Measurements from ENCODE around the gene MKNK2. TPM values are rescaled to one million over a fixed set of nuclear protein-coding genes. Genes with fewer than 3 reads are reported as not detected.
A peak's percentile ranks its signal among the peaks of the same experiment; 100 is the strongest.

MKNK2 gene
- total and polyA plus RNA-seq, 2 donors (not counting 1 experiment from before 2014, with no cell fraction given) = 440 to 777 TPM

DNA sequence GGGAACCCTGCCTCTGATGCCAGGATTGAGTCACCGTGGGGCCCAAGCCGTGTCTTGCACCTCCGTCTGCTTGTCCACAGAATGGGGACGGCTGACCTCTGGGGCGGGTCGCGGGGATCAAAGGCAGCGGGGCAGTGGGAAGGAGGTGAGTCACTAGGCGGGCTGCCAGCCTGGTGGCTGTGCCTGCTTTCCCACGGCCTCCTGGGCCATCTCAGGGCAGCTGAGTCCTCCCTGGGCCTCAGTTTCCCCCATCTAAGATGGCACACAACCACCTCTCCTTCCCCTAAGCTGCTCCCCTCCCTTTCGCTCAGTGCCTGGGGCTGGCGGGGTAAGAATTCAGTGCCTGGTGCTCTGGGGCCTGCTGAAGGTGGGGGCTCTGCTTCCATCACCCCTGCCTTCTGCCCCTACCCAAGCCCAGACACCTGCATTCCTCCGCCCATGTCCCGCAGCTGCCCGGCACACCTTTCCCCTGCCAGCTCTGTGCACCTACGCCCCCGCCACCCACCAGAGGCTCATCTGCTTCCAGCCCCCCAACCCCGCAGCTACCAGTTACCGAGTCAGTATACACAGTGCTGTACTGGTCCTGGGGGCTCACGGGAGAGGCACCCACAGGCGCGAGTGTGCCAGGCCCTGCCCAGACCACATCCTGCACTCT is 3.5 kb downstream of the MKNK2 start:
- H2AFZ ChIP-seq (ENCODE audit: insufficient read depth, low read depth, low read length, poor library complexity, severe bottlenecking) = no peak overlapping the region
- peak overlapping the region; percentile 92 for H3K4me2 ChIP-seq (replicated peaks; ENCODE audit: low read depth, low read length, poor library complexity, severe bottlenecking)
- Mint-ChIP-seq H3K4me3 (peak overlapping the region; percentile 99), H3K4me1 (peaks cover 73% of the 10 kb centered on the region), H3K27ac (peak overlapping the region; percentile 72), H3K27me3 (no peaks in the 10 kb centered on the region), H3K9me3 (ENCODE audit: insufficient read depth) (no peaks in the 10 kb centered on the region)
- no peaks in the 10 kb centered on the region for H3K27me3 ChIP-seq (replicated peaks in 1 of 4; ENCODE audit: control extremely low read depth in 1 of 4, control insufficient read depth in 3 of 4, insufficient read depth in 4 of 4, low read length in 3 of 4)
- no peak for DNase-seq
- peaks cover 83 to 87% of the 10 kb centered on the region in 2 donors for H3K4me1 ChIP-seq (ENCODE audit: control insufficient read depth in 2 of 2, insufficient read depth in 2 of 2, low read length in 2 of 2)
- H3K9ac ChIP-seq (ENCODE audit: low read length) = no peak overlapping the region
- no peak for TF ChIP-seq EZH2 (IDR thresholded peaks at IDR 0.05; ENCODE audit: borderline replicate concordance, insufficient read depth, low read depth, low read length, poor library complexity, severe bottlenecking)
- TF ChIP-seq, protein P1, sequence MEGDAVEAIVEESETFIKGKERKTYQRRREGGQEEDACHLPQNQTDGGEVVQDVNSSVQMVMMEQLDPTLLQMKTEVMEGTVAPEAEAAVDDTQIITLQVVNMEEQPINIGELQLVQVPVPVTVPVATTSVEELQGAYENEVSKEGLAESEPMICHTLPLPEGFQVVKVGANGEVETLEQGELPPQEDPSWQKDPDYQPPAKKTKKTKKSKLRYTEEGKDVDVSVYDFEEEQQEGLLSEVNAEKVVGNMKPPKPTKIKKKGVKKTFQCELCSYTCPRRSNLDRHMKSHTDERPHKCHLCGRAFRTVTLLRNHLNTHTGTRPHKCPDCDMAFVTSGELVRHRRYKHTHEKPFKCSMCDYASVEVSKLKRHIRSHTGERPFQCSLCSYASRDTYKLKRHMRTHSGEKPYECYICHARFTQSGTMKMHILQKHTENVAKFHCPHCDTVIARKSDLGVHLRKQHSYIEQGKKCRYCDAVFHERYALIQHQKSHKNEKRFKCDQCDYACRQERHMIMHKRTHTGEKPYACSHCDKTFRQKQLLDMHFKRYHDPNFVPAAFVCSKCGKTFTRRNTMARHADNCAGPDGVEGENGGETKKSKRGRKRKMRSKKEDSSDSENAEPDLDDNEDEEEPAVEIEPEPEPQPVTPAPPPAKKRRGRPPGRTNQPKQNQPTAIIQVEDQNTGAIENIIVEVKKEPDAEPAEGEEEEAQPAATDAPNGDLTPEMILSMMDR (IDR thresholded peaks at IDR 0.05) = no peak
- peaks cover 0 to 68% of the 10 kb centered on the region in 2 experiments for H3K36me3 ChIP-seq (replicated peaks in 1 of 2; ENCODE audit: control extremely low read depth in 1 of 2, control insufficient read depth in 1 of 2, extremely low read depth in 1 of 2, insufficient read depth in 2 of 2, low read length in 1 of 2)
- H4K20me1 ChIP-seq (ENCODE audit: control insufficient read depth, insufficient read depth, low read length, poor library complexity, severe bottlenecking) = peaks cover 82% of the 10 kb centered on the region
- H3K4me3 ChIP-seq (ENCODE audit: control extremely low read depth in 1 of 5, extremely low read depth in 1 of 5, insufficient read depth in 1 of 5, low read depth in 2 of 5, low read length in 4 of 5) = peak overlapping the region in 1 of 5 experiments; percentile 9
- intact Hi-C loops (cut with micrococcal nuclease) = no loop called here
- POLR2A ChIA-PET = interaction anchor here (1.3 to 8.2 kb wide), 4 partner anchors 9 to 143 kb away, joined by 3 to 111 read pairs (median 36); partner anchors contain the start of genes ADAT3, IZUMO4, MOB3A and SCAMP4
- 70% methylated on average over 21 of the region's 22 CpGs for WGBS (ENCODE audit: insufficient coverage)
- peak overlapping the region; percentile 92 to 98 for H3K27ac ChIP-seq (ENCODE audit: low read length in 2 of 2)
- no peak for ATAC-seq (ENCODE audit: low read depth)
- no peaks in the 10 kb centered on the region for H3K9me3 ChIP-seq (ENCODE audit: control extremely low read depth in 1 of 3, control insufficient read depth in 2 of 3, insufficient read depth in 1 of 3, low read length in 2 of 3)
- H3K79me2 ChIP-seq (ENCODE audit: control insufficient read depth, insufficient read depth, low read length) = peaks cover 81% of the 10 kb centered on the region
- CTCF ChIA-PET = interaction anchor here (1.0 kb wide), 1 partner anchor 28 kb away, joined by 4 read pairs; no protein-coding TSS in a partner anchor

DNA sequence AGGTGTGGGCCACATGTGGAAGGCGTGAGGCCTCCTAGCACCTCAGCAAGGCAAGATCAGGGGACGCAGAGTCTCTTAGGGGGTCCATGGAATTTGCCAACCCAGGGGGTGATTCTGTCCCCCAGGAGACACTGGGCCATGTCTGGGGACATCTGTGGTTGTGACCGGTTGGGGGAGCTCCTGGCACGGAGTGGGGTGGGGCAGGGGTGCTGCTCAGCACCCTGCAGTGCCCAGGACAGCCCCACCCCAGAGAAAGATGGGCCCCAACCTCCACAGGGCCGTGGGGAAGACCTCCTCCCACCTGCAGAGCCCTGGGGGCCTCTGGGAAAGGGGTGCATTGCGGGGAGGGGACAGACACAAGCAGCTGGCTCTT is 4.0 kb downstream of the MKNK2 start:
- H3K27me3 ChIP-seq (replicated peaks in 1 of 4; ENCODE audit: control extremely low read depth in 1 of 4, control insufficient read depth in 3 of 4, insufficient read depth in 4 of 4, low read length in 3 of 4) = no peaks in the 10 kb centered on the region
- TF ChIP-seq EZH2 (IDR thresholded peaks at IDR 0.05; ENCODE audit: borderline replicate concordance, insufficient read depth, low read depth, low read length, poor library complexity, severe bottlenecking) = no peak
- TF ChIP-seq, protein P1 (IDR thresholded peaks at IDR 0.05) = no peak
- H3K9me3 Mint-ChIP-seq (ENCODE audit: insufficient read depth) = no peaks in the 10 kb centered on the region
- no peak overlapping the region for H3K4me3 ChIP-seq (ENCODE audit: control extremely low read depth in 1 of 5, extremely low read depth in 1 of 5, insufficient read depth in 1 of 5, low read depth in 2 of 5, low read length in 4 of 5)
- no peak overlapping the region for H2AFZ ChIP-seq (ENCODE audit: insufficient read depth, low read depth, low read length, poor library complexity, severe bottlenecking)
- intact Hi-C loops (cut with micrococcal nuclease) = no loop called here
- H3K4me2 ChIP-seq (replicated peaks; ENCODE audit: low read depth, low read length, poor library complexity, severe bottlenecking) = peak overlapping the region; percentile 92
- H3K79me2 ChIP-seq (ENCODE audit: control insufficient read depth, insufficient read depth, low read length) = peaks cover 85% of the 10 kb centered on the region
- peak overlapping the region; percentile 72 for H3K27ac Mint-ChIP-seq
- peak overlapping the region; percentile 0 to 92 for H3K27ac ChIP-seq (ENCODE audit: low read length in 2 of 2)
- ChIA-PET CTCF (interaction anchor here (1.0 kb wide), 1 partner anchor 28 kb away, joined by 4 read pairs; no protein-coding TSS in a partner anchor), POLR2A (interaction anchor here (1.6 to 8.2 kb wide), 3 partner anchors 40 to 142 kb away, joined by 3 to 111 read pairs (median 69); partner anchors contain the start of genes ADAT3, IZUMO4, MOB3A and SCAMP4)
- peaks cover 72% of the 10 kb centered on the region for H3K4me1 Mint-ChIP-seq
- H3K36me3 ChIP-seq (replicated peaks in 1 of 2; ENCODE audit: control extremely low read depth in 1 of 2, control insufficient read depth in 1 of 2, extremely low read depth in 1 of 2, insufficient read depth in 2 of 2, low read length in 1 of 2) = peaks cover 0 to 72% of the 10 kb centered on the region in 2 experiments
- H3K4me1 ChIP-seq (ENCODE audit: control insufficient read depth in 2 of 2, insufficient read depth in 2 of 2, low read length in 2 of 2) = peaks cover 81 to 86% of the 10 kb centered on the region in 2 donors
- DNase-seq = peak; percentile 35
- H3K4me3 Mint-ChIP-seq = peak overlapping the region; percentile 32
- no peaks in the 10 kb centered on the region for H3K27me3 Mint-ChIP-seq
- 76% methylated on average over 5 of the region's 6 CpGs for WGBS (ENCODE audit: insufficient coverage)
- no peaks in the 10 kb centered on the region for H3K9me3 ChIP-seq (ENCODE audit: control extremely low read depth in 1 of 3, control insufficient read depth in 2 of 3, insufficient read depth in 1 of 3, low read length in 2 of 3)
- ATAC-seq (ENCODE audit: low read depth) = no peak
- peaks cover 86% of the 10 kb centered on the region for H4K20me1 ChIP-seq (ENCODE audit: control insufficient read depth, insufficient read depth, low read length, poor library complexity, severe bottlenecking)
- H3K9ac ChIP-seq (ENCODE audit: low read length) = no peak overlapping the region

All from B cell (primary cell).